RWPE1 (cell line): ENCODE measurements around the gene SPG7.
A peak's percentile ranks its signal among the peaks of the same experiment; 100 is the strongest.

ENCODE experiments used
- CTCF ChIA-PET: fragments of 350-600 bp; sonication (Branson Sonifier 250); formaldehyde crosslinking; extraction: SDS; loops from one replicate; lab custom pipeline; 2021; lab: Yijun Ruan, JAX
- POLR2A ChIA-PET: fragments of 400-600 bp; formaldehyde crosslinking; extraction: SDS; loops from one replicate; lab custom pipeline; 2020; ENCODE audit warnings: antibody characterized with exemption; ENCODE audit not compliant: low non-redundant PET; lab: Yijun Ruan, JAX
- DNase-seq: peaks from one replicate; pipeline ENCODE4 v3.0.0; 2012; ENCODE audit warnings: low spot score
- H3K27ac ChIP-seq: fragments of 450-650 bp; 2 replicates; pipeline ENCODE4 v1.5.1; 2017
- TF ChIP-seq, protein P1 (sequence below): fragments of 450-650 bp; conservative IDR thresholded peaks from 2 replicates; pipeline ENCODE4 v1.5.1; 2017; ENCODE audit warnings: low read depth, mild to moderate bottlenecking

Gene SPG7

DNA sequence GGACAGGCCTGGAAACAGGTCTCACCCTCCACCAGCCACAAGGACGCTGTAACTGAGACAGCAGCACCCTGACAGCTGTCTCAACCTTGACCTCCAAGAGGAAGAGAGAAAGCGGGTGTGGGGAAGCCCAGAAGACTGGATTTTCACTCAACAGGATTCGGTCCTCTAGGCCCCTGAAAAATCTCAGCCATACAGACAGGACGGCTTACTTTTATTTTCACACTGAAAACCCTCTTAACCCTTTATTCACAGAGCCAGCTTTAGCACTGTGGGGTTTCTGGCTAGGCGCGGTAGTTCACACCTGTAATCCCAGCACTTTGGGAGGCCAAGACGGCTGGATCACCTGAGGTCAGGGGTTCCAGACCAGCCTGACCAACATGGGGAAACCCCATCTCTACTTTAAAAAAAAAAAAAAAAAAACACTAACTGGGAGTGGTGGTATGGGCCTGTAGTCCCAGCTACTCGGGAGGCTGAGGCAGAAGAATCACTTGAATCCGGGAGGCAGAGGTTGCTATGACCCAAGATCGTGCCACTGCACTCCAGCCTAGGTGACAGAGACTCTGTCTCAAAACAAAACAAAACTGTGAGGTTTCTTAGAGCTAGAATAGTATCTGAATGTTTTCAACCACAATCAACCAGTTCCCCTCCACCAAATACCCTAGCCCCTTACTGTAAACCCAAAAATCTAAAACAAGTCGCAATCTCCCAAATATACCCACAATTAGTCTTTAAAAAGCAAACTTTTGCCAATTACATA is 23.1 kb upstream of the SPG7 start:
- TF ChIP-seq, protein P1, sequence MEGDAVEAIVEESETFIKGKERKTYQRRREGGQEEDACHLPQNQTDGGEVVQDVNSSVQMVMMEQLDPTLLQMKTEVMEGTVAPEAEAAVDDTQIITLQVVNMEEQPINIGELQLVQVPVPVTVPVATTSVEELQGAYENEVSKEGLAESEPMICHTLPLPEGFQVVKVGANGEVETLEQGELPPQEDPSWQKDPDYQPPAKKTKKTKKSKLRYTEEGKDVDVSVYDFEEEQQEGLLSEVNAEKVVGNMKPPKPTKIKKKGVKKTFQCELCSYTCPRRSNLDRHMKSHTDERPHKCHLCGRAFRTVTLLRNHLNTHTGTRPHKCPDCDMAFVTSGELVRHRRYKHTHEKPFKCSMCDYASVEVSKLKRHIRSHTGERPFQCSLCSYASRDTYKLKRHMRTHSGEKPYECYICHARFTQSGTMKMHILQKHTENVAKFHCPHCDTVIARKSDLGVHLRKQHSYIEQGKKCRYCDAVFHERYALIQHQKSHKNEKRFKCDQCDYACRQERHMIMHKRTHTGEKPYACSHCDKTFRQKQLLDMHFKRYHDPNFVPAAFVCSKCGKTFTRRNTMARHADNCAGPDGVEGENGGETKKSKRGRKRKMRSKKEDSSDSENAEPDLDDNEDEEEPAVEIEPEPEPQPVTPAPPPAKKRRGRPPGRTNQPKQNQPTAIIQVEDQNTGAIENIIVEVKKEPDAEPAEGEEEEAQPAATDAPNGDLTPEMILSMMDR: no peak
- POLR2A ChIA-PET: no interaction called here
- no peak for DNase-seq
- peak overlapping the region; percentile 54 for H3K27ac ChIP-seq
- CTCF ChIA-PET: interaction anchor here (0.6 kb wide), 1 partner anchor 11 kb away, joined by 4 read pairs; no protein-coding TSS in a partner anchor

DNA sequence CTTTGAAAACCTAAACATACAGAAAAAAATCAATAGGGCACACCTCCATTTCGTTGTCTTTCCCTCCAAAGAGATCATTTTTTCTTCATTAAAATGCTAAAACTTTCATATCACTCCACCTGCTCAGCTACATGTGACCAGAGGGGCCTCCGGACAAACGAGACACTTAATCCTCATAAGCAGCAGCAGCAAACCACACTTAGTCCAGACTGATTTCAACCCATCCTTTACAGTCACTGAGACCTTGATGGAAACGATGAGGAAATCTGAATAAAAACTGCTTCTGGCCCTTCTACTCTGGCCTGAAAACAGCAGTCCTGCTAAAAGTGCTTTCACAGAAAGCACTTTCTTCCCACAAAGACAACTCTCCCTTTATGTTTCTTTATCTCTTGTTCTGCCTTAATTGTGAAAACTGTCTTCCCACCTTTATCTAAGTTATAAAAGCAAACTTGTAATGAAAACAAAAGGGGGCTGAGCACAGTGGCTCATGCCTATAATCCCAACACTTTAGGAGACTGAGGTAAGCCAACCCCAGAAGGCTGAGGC is 22.4 kb upstream of the SPG7 start:
- no peak for DNase-seq
- ChIA-PET POLR2A (no interaction called here), CTCF (no interaction called here)
- peak overlapping the region; percentile 38 for H3K27ac ChIP-seq
- TF ChIP-seq, protein P1: no peak

DNA sequence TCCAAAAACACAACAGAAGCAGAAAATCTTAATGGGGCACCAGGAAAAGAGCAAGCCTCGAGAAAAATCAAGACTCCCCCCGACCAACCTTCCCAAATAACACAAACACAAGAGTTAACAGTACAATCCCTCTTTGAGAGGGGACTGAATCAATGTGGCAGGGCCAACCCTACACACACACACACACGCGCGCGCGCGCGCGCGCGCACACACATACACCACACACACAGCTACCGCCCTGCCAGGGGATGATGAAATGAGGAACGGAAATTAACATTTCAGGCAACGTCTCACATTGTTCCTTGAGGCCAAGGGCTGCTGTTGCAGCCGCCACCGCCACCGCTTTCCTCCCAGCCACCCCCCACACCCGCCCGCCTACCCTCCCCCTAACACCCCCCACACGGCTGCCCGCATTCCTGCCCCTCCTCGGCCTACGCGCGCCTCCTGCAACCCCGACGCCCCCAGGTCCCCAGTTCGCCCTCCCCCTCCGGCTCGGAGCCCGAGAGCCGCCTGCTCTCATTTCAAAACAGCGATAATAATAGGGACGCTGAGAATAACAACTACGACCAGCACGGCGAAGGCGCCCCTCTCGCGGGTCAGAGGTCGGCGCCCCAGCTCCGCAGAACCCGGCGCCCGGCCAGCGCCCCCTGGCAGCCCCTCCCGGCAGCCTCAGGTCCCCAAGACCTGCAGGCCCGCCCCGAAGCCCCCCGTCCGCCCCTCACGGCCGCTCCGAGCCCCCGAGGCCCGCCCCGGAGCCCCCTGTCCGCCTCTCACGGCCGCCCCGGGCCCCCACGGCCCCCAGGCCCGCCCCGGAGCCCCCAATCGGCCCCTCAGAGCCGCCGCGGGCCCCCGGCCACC is 18.9 kb upstream of the SPG7 start:
- CTCF ChIA-PET: interaction anchor here (0.6 to 1.3 kb wide), 6 partner anchors 20 to 132 kb away, joined by 3 to 7 read pairs (median 3); no protein-coding TSS in a partner anchor
- POLR2A ChIA-PET: no interaction called here
- peak overlapping the region; percentile 96 for H3K27ac ChIP-seq
- TF ChIP-seq, protein P1: no peak
- peak; percentile 76 for DNase-seq

DNA sequence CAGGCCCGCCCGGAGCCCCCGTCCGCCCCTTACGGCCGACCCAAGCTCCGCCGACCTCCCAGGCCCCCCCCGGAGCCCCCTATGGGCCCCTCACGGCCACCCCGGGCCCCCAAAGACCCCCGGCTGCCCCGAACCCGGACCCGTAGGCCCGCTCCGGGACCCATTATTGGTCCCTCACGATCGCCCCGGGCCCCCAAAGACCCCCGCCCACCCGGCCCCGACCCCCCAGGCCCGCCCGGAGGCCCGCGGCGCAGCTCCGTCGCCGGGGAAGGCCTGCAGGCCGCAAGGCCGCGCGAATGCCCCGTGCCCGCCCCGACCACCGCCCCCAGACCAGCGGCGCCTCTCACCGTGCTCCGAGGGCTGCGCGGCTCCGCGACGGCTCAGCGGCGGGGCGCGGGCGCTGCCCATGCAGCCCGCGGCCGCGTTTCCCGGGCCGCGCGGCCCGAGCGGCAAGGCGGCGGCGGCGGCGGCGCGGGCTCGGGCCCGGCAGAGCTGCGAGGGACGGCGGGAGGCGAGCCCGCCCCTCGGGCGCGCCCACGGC is 18.2 kb upstream of the SPG7 start:
- ChIA-PET POLR2A (no interaction called here), CTCF (interaction anchor here (0.6 kb wide), 1 partner anchor 106 kb away, joined by 3 read pairs; no protein-coding TSS in a partner anchor)
- H3K27ac ChIP-seq: peak overlapping the region; percentile 96
- TF ChIP-seq, protein P1: no peak
- DNase-seq: no peak

DNA sequence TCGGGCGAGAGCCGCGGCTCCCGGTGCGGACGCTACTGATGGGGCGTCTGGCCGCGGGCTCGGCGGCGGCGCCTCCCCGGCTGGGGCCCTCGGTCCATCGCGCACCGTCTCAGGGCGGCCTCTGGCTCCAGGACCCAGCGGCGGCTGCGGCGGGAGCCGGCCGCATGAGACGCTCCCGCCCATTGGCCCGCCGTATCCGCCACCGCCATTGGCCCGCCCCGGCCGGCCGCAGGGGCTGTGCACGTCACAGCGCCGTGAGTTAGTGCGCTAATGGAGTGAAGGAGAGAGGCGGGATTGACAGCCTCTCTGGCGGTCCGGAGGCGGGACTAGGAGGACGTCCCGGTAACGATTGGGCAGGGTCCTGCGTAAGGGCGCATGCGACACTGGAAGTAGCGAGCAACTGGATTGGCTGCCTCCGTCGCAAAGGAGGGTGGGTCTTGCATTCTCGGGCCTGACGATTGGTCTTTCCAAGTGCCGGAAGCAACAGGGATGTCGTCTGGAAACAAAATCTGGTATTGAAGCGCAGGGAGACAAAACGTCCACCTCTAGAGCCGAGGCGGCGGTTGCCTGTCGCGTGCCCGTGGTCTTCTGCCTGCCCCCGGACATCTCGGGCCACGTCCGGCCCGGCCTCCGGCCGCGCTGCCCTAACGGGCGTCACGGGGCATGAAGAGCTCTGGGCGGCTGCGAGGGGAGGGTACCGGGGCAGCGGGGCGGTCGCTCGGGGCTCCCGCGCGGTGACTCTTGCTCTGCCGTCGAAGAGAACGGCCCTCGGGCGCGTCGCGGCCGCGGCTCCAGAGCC is 17.6 kb upstream of the SPG7 start, which contains the start of gene ANKRD11:
TSS of gene ANKRD11 (minus strand) at position 123 of the 799 bp plus-strand sequence. CDS start 173,542 bp downstream, outside the sequence.
- ChIA-PET CTCF (no interaction called here), POLR2A (no interaction called here)
- H3K27ac ChIP-seq: peak within 1 kb of the TSS; percentile 96
- DNase-seq: peak; percentile 100
- TF ChIP-seq, protein P1: no peak
